SH-SY5Y (cell line): ENCODE results near the gene ADPGK.

Source experiments
- GATA2 ChIP-seq: IDR thresholded peaks from 2 replicates; pipeline ENCODE4 v1.6.1; 2011; ENCODE audit warnings: mild to moderate bottlenecking, low read depth, low read length
- GATA3 ChIP-seq: IDR thresholded peaks from 2 replicates; pipeline ENCODE4 v1.6.1; 2011; ENCODE audit warnings: low read depth, mild to moderate bottlenecking, low read length, moderate library complexity

DNA sequence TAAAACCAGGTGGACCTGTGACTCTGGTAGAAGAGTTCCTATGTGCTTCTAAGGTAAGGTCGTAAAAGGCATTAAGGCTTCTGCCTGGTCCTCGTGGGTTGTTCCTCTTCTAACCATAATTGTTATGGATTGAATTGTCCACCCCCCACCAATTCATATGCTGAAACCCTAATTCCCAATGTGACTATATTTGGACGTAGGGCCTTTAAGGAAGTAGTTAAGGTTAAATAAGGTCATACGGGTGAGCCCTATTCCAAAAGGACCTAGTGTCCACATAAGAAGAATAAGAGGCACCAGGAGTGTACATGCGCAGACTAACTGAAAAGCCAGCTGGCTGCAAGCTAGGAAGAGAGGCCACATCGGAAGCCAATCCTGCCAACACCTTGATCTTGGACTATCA is 1.9 kb downstream of the ADPGK start:
- TF ChIP-seq GATA2, result no peak
- no peak for TF ChIP-seq GATA3
